ENCODE results near the gene SLC38A10. TPM values are rescaled to one million over a fixed set of nuclear protein-coding genes. Genes with fewer than 3 reads are reported as not detected.

Gene SLC38A10
- total and polyA plus RNA-seq, 2 of the 13 experiments (the other 11 are each of a cell fraction or from before 2014, with no cell fraction given) = 23.4 to 55.8 TPM

DNA sequence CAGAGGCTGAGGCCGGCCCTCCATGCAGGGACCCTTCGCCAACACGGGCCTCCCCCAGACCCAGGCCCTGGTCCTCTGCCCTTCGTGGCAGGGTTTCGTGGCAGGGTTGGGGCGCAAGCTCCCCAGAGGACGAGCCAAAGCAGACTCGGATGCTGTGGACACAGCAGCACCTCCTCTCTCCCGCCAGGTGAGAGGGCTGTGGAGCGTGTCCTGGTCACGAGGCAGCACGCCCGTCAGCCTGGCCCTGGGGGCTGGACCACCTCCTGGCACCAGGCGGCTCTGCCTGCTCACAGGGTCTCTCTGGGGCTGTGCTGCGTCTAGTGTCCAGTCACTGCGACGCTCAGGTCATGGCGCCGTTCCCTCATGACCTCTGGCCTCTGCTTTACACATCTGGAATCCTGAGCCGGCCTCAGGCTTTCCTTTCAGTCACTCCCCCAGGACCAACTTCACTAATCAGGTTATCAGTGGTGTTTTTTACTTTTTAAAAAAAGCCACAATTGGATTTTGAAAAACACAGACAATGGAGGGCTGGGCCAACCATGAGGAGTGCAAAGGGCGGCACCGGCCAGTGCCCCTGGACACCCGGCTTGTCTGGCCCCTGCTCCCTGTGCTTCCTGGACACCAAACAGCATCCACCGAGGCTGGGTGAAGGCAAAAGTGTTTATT lies 50.6 kb downstream of the SLC38A10 start (continued):
- TF ChIP-seq ZNF660 (CRISPR knock-in tag; IDR thresholded peaks at IDR 0.05; ENCODE audit: borderline replicate concordance, low read depth) (no peak), TBP (CRISPR knock-in tag; IDR thresholded peaks at IDR 0.05) (no peak), SNAPC2 (CRISPR knock-in tag; IDR thresholded peaks at IDR 0.05) (no peak; the same call in 1 of the 2 replicates), SSRP1 (CRISPR knock-in tag; IDR thresholded peaks at IDR 0.05) (peak; percentile 96), ZNF766 (CRISPR knock-in tag; IDR thresholded peaks at IDR 0.05; ENCODE audit: borderline replicate concordance) (no peak), ZNF20 (CRISPR knock-in tag; IDR thresholded peaks at IDR 0.05) (no peak), ATF1 (CRISPR knock-in tag; IDR thresholded peaks at IDR 0.05) (no peak), HOXA5 (CRISPR knock-in tag; IDR thresholded peaks at IDR 0.05) (no peak; the same call in 1 of the 2 replicates), ZNF616 (CRISPR knock-in tag; IDR thresholded peaks at IDR 0.05; ENCODE audit: low read depth) (no peak), SMAD3 (CRISPR knock-in tag; IDR thresholded peaks at IDR 0.05) (no peak), SAFB2 (CRISPR knock-in tag; IDR thresholded peaks at IDR 0.05; ENCODE audit: borderline replicate concordance, low read depth) (peak; percentile 38)
- TF ChIP-seq, protein P1, sequence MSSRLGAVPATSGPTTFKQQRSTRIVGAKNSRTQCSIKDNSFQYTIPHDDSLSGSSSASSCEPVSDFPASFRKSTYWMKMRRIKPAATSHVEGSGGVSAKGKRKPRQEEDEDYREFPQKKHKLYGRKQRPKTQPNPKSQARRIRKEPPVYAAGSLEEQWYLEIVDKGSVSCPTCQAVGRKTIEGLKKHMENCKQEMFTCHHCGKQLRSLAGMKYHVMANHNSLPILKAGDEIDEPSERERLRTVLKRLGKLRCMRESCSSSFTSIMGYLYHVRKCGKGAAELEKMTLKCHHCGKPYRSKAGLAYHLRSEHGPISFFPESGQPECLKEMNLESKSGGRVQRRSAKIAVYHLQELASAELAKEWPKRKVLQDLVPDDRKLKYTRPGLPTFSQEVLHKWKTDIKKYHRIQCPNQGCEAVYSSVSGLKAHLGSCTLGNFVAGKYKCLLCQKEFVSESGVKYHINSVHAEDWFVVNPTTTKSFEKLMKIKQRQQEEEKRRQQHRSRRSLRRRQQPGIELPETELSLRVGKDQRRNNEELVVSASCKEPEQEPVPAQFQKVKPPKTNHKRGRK (CRISPR knock-in tag; IDR thresholded peaks at IDR 0.05) = no peak
- TF ChIP-seq, protein P2, sequence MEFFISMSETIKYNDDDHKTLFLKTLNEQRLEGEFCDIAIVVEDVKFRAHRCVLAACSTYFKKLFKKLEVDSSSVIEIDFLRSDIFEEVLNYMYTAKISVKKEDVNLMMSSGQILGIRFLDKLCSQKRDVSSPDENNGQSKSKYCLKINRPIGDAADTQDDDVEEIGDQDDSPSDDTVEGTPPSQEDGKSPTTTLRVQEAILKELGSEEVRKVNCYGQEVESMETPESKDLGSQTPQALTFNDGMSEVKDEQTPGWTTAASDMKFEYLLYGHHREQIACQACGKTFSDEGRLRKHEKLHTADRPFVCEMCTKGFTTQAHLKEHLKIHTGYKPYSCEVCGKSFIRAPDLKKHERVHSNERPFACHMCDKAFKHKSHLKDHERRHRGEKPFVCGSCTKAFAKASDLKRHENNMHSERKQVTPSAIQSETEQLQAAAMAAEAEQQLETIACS (CRISPR knock-in tag; IDR thresholded peaks at IDR 0.05) = no peak
- TF ChIP-seq, protein P3, sequence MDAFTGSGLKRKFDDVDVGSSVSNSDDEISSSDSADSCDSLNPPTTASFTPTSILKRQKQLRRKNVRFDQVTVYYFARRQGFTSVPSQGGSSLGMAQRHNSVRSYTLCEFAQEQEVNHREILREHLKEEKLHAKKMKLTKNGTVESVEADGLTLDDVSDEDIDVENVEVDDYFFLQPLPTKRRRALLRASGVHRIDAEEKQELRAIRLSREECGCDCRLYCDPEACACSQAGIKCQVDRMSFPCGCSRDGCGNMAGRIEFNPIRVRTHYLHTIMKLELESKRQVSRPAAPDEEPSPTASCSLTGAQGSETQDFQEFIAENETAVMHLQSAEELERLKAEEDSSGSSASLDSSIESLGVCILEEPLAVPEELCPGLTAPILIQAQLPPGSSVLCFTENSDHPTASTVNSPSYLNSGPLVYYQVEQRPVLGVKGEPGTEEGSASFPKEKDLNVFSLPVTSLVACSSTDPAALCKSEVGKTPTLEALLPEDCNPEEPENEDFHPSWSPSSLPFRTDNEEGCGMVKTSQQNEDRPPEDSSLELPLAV (CRISPR knock-in tag; conservative IDR thresholded peaks at IDR 0.05; ENCODE audit: low read depth) = no peak
- TF ChIP-seq, protein P4, sequence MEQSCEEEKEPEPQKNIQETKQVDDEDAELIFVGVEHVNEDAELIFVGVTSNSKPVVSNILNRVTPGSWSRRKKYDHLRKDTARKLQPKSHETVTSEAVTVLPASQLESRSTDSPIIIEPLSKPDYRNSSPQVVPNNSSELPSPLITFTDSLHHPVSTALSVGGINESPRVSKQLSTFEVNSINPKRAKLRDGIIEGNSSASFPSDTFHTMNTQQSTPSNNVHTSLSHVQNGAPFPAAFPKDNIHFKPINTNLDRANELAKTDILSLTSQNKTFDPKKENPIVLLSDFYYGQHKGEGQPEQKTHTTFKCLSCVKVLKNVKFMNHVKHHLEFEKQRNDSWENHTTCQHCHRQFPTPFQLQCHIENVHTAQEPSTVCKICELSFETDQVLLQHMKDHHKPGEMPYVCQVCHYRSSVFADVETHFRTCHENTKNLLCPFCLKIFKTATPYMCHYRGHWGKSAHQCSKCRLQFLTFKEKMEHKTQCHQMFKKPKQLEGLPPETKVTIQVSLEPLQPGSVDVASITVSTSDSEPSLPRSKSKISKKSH (CRISPR knock-in tag; IDR thresholded peaks at IDR 0.05; ENCODE audit: borderline replicate concordance) = no peak
- TF ChIP-seq, protein P5, sequence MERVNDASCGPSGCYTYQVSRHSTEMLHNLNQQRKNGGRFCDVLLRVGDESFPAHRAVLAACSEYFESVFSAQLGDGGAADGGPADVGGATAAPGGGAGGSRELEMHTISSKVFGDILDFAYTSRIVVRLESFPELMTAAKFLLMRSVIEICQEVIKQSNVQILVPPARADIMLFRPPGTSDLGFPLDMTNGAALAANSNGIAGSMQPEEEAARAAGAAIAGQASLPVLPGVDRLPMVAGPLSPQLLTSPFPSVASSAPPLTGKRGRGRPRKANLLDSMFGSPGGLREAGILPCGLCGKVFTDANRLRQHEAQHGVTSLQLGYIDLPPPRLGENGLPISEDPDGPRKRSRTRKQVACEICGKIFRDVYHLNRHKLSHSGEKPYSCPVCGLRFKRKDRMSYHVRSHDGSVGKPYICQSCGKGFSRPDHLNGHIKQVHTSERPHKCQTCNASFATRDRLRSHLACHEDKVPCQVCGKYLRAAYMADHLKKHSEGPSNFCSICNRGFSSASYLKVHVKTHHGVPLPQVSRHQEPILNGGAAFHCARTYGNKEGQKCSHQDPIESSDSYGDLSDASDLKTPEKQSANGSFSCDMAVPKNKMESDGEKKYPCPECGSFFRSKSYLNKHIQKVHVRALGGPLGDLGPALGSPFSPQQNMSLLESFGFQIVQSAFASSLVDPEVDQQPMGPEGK (CRISPR knock-in tag; IDR thresholded peaks at IDR 0.05) = no peak
- TF ChIP-seq, protein P6, sequence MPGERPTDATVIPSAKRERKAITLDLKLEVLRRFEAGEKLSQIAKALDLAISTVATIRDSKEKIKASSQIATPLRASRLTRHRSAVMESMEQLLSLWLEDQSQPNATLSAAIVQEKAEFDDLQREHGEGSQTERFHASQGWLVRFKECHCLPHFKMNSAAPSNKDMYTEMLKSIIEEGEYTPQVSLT (CRISPR knock-in tag; IDR thresholded peaks at IDR 0.05; ENCODE audit: borderline replicate concordance, low read depth) = no peak
- TF ChIP-seq, protein P7, sequence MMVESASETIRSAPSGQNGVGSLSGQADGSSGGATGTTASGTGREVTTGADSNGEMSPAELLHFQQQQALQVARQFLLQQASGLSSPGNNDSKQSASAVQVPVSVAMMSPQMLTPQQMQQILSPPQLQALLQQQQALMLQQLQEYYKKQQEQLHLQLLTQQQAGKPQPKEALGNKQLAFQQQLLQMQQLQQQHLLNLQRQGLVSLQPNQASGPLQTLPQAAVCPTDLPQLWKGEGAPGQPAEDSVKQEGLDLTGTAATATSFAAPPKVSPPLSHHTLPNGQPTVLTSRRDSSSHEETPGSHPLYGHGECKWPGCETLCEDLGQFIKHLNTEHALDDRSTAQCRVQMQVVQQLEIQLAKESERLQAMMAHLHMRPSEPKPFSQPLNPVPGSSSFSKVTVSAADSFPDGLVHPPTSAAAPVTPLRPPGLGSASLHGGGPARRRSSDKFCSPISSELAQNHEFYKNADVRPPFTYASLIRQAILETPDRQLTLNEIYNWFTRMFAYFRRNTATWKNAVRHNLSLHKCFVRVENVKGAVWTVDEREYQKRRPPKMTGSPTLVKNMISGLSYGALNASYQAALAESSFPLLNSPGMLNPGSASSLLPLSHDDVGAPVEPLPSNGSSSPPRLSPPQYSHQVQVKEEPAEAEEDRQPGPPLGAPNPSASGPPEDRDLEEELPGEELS (CRISPR knock-in tag; IDR thresholded peaks at IDR 0.05) = peak; percentile 17; the same call in 1 of the 2 replicates

All from HepG2 (cell line).